ENCODE data around the gene SRPK1. TPM values are rescaled to one million over a fixed set of nuclear protein-coding genes. Genes with fewer than 3 reads are reported as not detected.

SRPK1 gene
- total and polyA plus RNA-seq, 2 of the 8 experiments (the other 6 are each of a cell fraction or from before 2014, with no cell fraction given), result 25.7 to 116 TPM

- Histone ChIP-seq H3K14ac (ENCODE audit: insufficient read length) (no peak overlapping the region), H2BK120ac (replicated peaks; ENCODE audit: low read depth, low read length) (no peak overlapping the region), H3K9ac (replicated peaks in 1 of 4; ENCODE audit: extremely low read depth in 1 of 4, low read depth in 3 of 4, low read length in 3 of 4) (no peak overlapping the region), H3K23me2 (ENCODE audit: low read depth, low read length) (no peaks in the 10 kb centered on the region; the same call in 1 of the 2 replicates), H3K56ac (replicated peaks; ENCODE audit: insufficient read length, low read depth, low read length) (no peak overlapping the region), H2BK5ac (ENCODE audit: low read depth, low read length) (no peak overlapping the region), H4K5ac (ENCODE audit: insufficient read length, low read depth, low read length) (no peak overlapping the region), H3K27ac (ENCODE audit: low read depth, low read length) (no peak overlapping the region), H2BK20ac (ENCODE audit: low read length) (no peak overlapping the region), H3K4me1 (replicated peaks in 1 of 4; ENCODE audit: control insufficient read depth in 3 of 4, insufficient read depth in 4 of 4, low read length in 3 of 4) (no peaks in the 10 kb centered on the region), H3K36me3 (ENCODE audit: control insufficient read depth in 2 of 4, insufficient read depth in 4 of 4, low read length in 3 of 4) (peaks cover 10 to 77% (median 46%) of the 10 kb centered on the region in 4 experiments), H3K79me1 (ENCODE audit: low read depth, low read length) (no peaks in the 10 kb centered on the region), H2AFZ (ENCODE audit: low read length) (no peak overlapping the region), H3K23ac (ENCODE audit: insufficient read length) (no peak overlapping the region), H4K20me1 (replicated peaks in 1 of 2; ENCODE audit: control insufficient read depth in 1 of 2, insufficient read depth in 2 of 2, low read length in 2 of 2) (no peaks in the 10 kb centered on the region), H4K8ac (ENCODE audit: extremely low read depth, insufficient read depth, low read length) (no peak overlapping the region), H3K18ac (ENCODE audit: extremely low read depth, low read length) (no peak overlapping the region), H3K4me3 (ENCODE audit: extremely low read depth in 1 of 4, insufficient read depth in 2 of 4, low read depth in 3 of 4, low read length in 4 of 4) (no peak overlapping the region), H3K9me3 (ENCODE audit: insufficient read depth in 2 of 2, low read depth in 1 of 2, low read length in 1 of 2) (no peaks in the 10 kb centered on the region; a peak in 2 of 4 replicates), H3K4me2 (ENCODE audit: insufficient read depth in 1 of 2, low read depth in 2 of 2, low read length in 2 of 2) (no peak overlapping the region), H4K91ac (replicated peaks; ENCODE audit: insufficient read length, low read length) (no peak overlapping the region), H3K4ac (replicated peaks; ENCODE audit: insufficient read length, low read depth, low read length) (no peak overlapping the region), H3K79me2 (ENCODE audit: control insufficient read depth in 1 of 2, insufficient read depth in 2 of 2, low read length in 2 of 2) (no peaks in the 10 kb centered on the region), H3K27me3 (replicated peaks in 1 of 4; ENCODE audit: control insufficient read depth in 3 of 4, extremely low read depth in 1 of 4, insufficient read depth in 3 of 4, low read length in 3 of 4) (no peaks in the 10 kb centered on the region), H2AK5ac (ENCODE audit: low read depth, low read length) (no peak overlapping the region), H2BK12ac (ENCODE audit: low read depth, low read length) (no peak overlapping the region), H2BK15ac (ENCODE audit: low read length) (no peak overlapping the region)
- WGBS, 2 experiments (ENCODE audit: extremely low coverage in 1 of 2, insufficient coverage in 1 of 2, insufficient read length in 1 of 2, insufficient replicate concordance in 2 of 2, low coverage in 1 of 2, low lambda C conversion rate in 2 of 2, missing lambda C conversion rate in 1 of 2), result 78% methylated on average over 4 of the region's 4 CpGs; no CpG with 5 or more reads in 1 of the 2 experiments
- ChIA-PET CTCF (ENCODE audit: partially characterized antibody) (no interaction called here), POLR2A (ENCODE audit: partially characterized antibody) (interaction anchor here (1.4 kb wide), 1 partner anchor 9 kb away, joined by 4 read pairs; no protein-coding TSS in a partner anchor)
- no peak for FAIRE-seq
- DNase-seq (ENCODE audit: low read depth in 1 of 2, low spot score in 2 of 2), result no peak
- TF ChIP-seq CREB1 (IDR thresholded peaks at IDR 0.05) (no peak), MAFK (IDR thresholded peaks at IDR 0.05; ENCODE audit: low read depth, low read length) (no peak), ZNF274 (IDR thresholded peaks at IDR 0.05; ENCODE audit: borderline replicate concordance, extremely low read depth, low read length) (no peak), TCF12 (IDR thresholded peaks at IDR 0.05; ENCODE audit: low read depth, low read length) (no peak), SRF (IDR thresholded peaks at IDR 0.05; ENCODE audit: low read depth, low read length) (no peak), CBX5 (IDR thresholded peaks at IDR 0.05; ENCODE audit: low read depth, low read length) (no peak), ASH2L (IDR thresholded peaks at IDR 0.05; ENCODE audit: low read length) (no peak), KDM5A (IDR thresholded peaks at IDR 0.05; ENCODE audit: low read length) (no peak), SIX5 (IDR thresholded peaks at IDR 0.05; ENCODE audit: low read depth, low read length) (no peak), FOSL1 (IDR thresholded peaks at IDR 0.05; ENCODE audit: insufficient read depth, low read depth, low read length) (no peak), RAD21 (IDR thresholded peaks at IDR 0.05 in 1 of 2, conservative IDR thresholded peaks at IDR 0.05 in 1 of 2; ENCODE audit: low read depth in 2 of 2, low read length in 2 of 2) (no peak), TAF7 (optimal IDR thresholded peaks at IDR 0.05; ENCODE audit: borderline replicate concordance, low read depth, low read length) (no peak), HDAC2 (IDR thresholded peaks at IDR 0.05; ENCODE audit: borderline replicate concordance in 1 of 2, low read depth in 2 of 2, low read length in 2 of 2) (no peak), TEAD4 (IDR thresholded peaks at IDR 0.05; ENCODE audit: low read depth, low read length) (no peak), NANOG (IDR thresholded peaks at IDR 0.05; ENCODE audit: insufficient read depth, low read depth, low read length, poor library complexity, severe bottlenecking) (no peak)
These were observed 67.9 kb downstream of the SRPK1 start for GRCh38 chr6:35852994-35853393.
